Neutrophil (primary cell): ENCODE measurements around the gene HOMER3.

Experiments used
- H3K27ac ChIP-seq: fragments of 200-600 bp; sonication (generic); 2 replicates; pipeline ENCODE4 v1.5.1; 2016; ENCODE audit warnings: mild to moderate bottlenecking, moderate library complexity
- H3K27me3 ChIP-seq: fragments of 200-600 bp; sonication (generic); 2 replicates; pipeline ENCODE4 v1.6.0; 2016; ENCODE audit warnings: mild to moderate bottlenecking
- H3K36me3 ChIP-seq: fragments of 200-600 bp; sonication (generic); 2 replicates; pipeline ENCODE4 v1.5.1; 2017
- H3K4me1 ChIP-seq, 2 experiments: fragments of 200-600 bp in 1 of 2; sonication (generic) in 1 of 2; 1 replicate in 1 of 2; 2 replicates in 1 of 2; pipeline versions ENCODE4 v1.5.1 to v1.6.1; 2013 to 2016; ENCODE audit warnings: low read depth in 1 of 2, low read length in 1 of 2, mild to moderate bottlenecking in 1 of 2, moderate library complexity in 1 of 2; ENCODE audit not compliant: control insufficient read depth in 1 of 2, insufficient read depth in 1 of 2
- H3K4me3 ChIP-seq, 2 experiments: fragments of 200-600 bp in 1 of 2; sonication (generic) in 1 of 2; 1 replicate in 1 of 2; 2 replicates in 1 of 2; pipeline ENCODE4 v1.5.1; 2013 to 2016; ENCODE audit warnings: low read depth in 1 of 2, low read length in 1 of 2, mild to moderate bottlenecking in 1 of 2, moderate library complexity in 1 of 2
- H3K9me3 ChIP-seq: fragments of 200-600 bp; sonication (generic); 2 replicates; pipeline ENCODE4 v1.5.1; 2016
- CTCF ChIP-seq: fragments of 200-600 bp; sonication (generic); IDR thresholded peaks from 2 replicates; pipeline ENCODE4 v1.5.1; 2016; ENCODE audit warnings: antibody characterized with exemption

Gene HOMER3

GRCh38 chr19:18893587-18894253 is 47.3 kb downstream of the HOMER3 start:
- no peaks in the 10 kb centered on the region for H3K9me3 ChIP-seq
- TF ChIP-seq CTCF = no peak
- peaks cover 71% of the 10 kb centered on the region for H3K27me3 ChIP-seq
- H3K27ac ChIP-seq = no peak overlapping the region
- peaks cover 7% of the 10 kb centered on the region for H3K36me3 ChIP-seq
- H3K4me1 ChIP-seq = peaks cover 4 to 12% of the 10 kb centered on the region in 2 experiments
- H3K4me3 ChIP-seq = no peak overlapping the region

- Histone ChIP-seq H3K9me3 (no peaks in the 10 kb centered on the region), H3K4me1 (peaks cover 0 to 3% of the 10 kb centered on the region in 2 experiments), H3K36me3 (no peaks in the 10 kb centered on the region), H3K4me3 (no peak overlapping the region), H3K27me3 (peaks cover 43% of the 10 kb centered on the region), H3K27ac (no peak overlapping the region)
- no peak for TF ChIP-seq CTCF
These were observed 50.9 kb downstream of the HOMER3 start for GRCh38 chr19:18889949-18890745.

GRCh38 chr19:18886972-18887371 is 54.0 kb downstream of the HOMER3 start:
- H3K9me3 ChIP-seq = no peaks in the 10 kb centered on the region
- H3K4me3 ChIP-seq = no peak overlapping the region
- no peaks in the 10 kb centered on the region for H3K36me3 ChIP-seq
- no peak overlapping the region for H3K27ac ChIP-seq
- no peaks in the 10 kb centered on the region for H3K4me1 ChIP-seq
- no peak for TF ChIP-seq CTCF
- H3K27me3 ChIP-seq = peaks cover 12% of the 10 kb centered on the region

GRCh38 chr19:18883526-18884304 is 57.3 kb downstream of the HOMER3 start:
- no peaks in the 10 kb centered on the region for H3K4me1 ChIP-seq
- H3K9me3 ChIP-seq = no peaks in the 10 kb centered on the region
- no peak overlapping the region for H3K27ac ChIP-seq
- H3K27me3 ChIP-seq = no peaks in the 10 kb centered on the region
- no peak for TF ChIP-seq CTCF
- H3K4me3 ChIP-seq = no peak overlapping the region
- H3K36me3 ChIP-seq = no peaks in the 10 kb centered on the region

GRCh38 chr19:18881491-18881890 is 59.5 kb downstream of the HOMER3 start:
- Histone ChIP-seq H3K9me3 (no peaks in the 10 kb centered on the region), H3K4me3 (no peak overlapping the region), H3K36me3 (no peaks in the 10 kb centered on the region), H3K4me1 (no peaks in the 10 kb centered on the region), H3K27me3 (no peaks in the 10 kb centered on the region), H3K27ac (no peak overlapping the region)
- TF ChIP-seq CTCF = no peak
